NCI-H2081 treated with DMSO at 0.1 percent for 48 hours (cell line): ENCODE measurements around the gene BACH2.
"Not testable (repeated sequence)": the region's sequence is repeated elsewhere in the genome, so short reads cannot be mapped to it uniquely, and the experiment has no call there.

Source experiments
- DNase-seq: peaks from one replicate; lab custom pipeline; 2025; lab: John Stamatoyannopoulos, UW

The BACH2 gene

DNA sequence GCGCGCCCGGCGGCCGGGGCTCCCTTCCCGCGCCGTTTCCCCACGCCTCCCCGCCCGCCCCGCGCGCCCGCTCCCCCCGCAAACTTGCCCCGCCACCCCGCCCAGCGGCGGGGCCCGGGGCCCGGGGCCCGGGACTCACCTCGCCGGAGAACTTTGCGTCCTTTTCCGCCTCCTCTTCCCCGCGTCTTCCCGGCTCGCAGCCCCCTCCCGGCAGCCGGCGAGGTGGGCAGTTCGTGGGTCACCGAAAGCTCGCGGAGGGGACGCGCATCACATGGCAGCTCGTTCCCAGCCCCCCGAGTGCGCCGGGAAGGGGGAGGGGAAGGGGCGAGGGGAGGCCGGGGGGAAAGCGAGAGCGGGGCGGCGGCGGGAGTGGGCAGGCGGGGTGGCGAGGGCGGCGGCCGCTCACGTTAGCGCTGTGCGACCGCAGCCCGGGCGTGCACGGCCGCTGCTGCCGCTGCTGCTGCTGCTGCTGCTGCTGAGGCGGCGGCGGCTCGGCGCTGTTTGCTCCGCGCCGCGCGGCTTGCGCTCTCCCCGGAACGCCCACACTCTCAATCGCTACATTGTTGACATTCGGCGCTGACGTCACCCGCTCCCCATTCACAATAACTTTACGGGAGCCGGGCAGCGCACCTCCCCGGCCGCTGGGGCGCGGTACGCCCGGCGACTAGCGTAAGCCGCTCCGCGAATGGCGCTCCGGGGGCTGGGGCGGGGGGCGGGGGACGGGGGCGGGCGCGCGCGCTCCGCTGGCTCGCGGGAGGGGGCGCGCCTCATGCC, at the start of gene BACH2:
Gene BACH2, minus strand, starts transcription at position 503 of the 774 bp plus-strand sequence. CDS start 287,999 bp downstream, outside the sequence.
- peak; percentile 24 for DNase-seq

DNA sequence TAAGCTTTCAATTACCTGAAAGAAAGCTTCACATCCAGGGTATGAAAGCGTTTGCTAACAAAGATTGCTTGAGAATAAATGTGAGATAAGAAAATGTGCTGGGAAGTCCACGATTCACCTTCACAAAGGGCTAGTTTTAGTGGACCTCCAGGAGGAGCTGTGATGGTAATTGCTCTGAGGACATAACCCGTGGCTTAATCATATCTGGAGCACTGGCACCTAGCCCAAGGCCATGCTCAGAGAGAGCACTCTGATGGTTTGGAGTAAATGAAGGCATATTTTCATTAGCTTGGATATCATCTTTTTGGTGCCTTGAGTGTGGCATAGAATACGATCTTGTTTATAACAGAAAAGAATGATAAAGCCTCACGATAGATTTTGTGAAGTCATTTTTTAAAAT, 46.9 kb upstream of the BACH2 start:
- DNase-seq, result no peak

DNA sequence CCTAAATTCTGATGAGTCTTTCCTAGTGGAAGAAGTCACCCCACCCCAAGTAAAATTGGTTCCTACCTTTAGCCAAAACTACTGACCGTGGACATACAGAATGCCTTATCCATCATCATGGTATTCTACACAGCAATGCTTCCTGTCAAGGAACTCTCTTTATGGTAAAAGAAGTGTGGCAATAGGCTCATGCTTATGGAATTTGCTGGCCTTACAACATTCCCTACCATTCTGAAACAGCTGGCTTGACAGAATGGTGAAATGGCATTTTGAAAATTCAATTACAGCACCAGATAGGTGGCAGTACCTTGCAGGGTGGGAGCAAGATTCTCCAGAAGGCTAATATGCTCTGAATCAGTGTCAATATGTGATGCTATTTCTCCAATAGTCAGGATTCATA, 41.8 kb upstream of the BACH2 start:
- DNase-seq, result no peak

DNA sequence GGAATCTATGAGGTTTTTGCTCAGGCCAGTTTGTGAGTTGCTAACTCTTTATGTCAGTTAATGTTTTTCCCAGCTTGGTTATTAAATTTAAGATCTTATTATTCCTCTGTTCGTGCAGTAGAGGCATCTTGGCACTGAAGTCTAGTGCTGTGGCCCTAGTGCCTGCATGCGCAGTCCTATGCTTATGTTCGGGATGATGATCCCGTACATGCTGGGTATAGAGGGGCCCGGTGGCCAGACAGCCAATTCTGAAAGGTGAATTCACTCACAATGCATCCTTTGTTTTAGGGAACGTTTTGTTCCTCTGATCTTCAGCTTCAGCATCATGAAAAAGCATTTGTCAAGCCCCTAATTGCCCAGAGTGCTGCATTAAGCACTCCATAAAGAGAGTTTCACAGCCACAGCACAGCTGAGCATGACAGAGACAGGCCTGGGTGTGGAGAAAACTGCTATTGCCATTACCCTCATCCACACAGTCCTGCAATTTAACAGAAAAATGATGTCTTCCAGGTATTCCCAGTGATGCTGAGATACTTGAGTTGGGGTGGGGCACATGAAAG, 39.8 kb upstream of the BACH2 start:
- DNase-seq, result no peak

DNA sequence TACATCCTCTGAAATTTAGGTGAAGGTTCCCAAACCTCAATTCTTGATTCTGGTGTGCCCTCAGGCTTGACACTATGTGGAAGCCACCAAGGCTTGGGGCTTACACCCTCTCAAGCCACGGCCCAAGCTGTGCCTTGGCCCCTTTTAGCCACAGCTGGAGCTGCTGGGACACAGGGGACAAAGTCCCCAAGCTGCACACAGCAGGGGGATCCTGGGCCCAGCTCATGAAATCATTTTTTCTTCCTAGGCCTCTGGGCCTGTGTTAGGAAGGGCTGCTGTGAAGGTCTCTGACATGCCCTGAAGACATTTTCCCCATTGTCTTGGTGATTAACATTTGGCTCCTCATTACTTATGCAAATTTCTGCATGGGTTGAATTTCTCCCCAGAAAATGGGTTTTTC, 37.3 kb upstream of the BACH2 start:
- no peak for DNase-seq

GRCh38 chr6:90332978-90333543, 36.4 kb upstream of the BACH2 start:
- DNase-seq, result not testable (repeated sequence)

- no peak for DNase-seq
Observed at GRCh38 chr6:90329386-90330077, 32.9 kb upstream of the BACH2 start.

DNA sequence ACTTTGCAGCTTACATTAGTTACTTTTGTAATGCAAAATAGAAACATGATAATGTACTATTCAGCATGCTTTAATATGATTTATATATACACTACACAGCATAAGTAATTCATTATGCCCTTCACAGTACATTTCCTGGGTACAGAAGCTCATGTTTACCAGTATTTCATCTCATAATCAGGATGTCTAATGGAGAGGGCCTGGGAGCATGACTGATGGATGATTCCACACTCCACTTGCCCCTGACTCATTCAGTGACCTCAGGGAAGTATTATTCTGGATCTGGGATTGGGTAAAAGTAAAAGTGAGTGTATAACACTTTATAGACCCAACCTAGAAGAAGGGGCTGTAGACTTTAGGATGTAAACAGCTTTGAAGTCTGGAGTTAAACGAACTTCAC, 31.4 kb upstream of the BACH2 start:
- no peak for DNase-seq

DNA sequence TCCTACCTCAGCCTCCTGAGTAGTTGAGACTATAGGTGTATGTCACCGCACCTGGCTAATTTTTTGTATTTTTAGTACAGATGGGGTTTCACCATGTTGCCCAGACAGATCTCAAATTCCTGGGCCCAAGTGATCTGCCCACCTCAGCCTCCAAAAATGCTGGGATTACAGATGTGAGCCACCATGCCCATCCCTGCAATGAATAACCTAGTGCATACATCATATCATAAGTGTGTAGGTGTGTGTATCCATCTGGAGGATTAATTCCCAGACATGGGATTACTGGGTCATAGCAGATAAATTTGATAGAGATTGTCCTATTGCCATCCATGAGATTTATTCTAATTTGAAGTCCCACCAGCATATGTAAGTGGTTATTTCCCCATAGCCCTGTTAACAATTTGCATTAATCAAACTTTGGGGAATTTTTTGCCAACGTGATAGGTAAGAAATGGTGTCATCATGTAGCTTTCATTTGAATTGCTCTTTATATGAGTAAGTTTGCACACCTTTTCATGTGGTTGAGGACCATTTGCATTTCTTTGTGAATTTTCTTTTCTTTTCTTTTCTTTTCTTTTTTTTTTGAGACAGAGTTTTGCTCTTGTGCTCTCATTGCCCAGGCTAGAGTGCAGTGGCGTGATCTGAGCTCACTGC, 29.9 kb upstream of the BACH2 start:
- no peak for DNase-seq

GRCh38 chr6:90323706-90324105, 27.1 kb upstream of the BACH2 start:
- DNase-seq, result no peak

GRCh38 chr6:90322976-90323474, 26.4 kb upstream of the BACH2 start:
- no peak for DNase-seq

DNA sequence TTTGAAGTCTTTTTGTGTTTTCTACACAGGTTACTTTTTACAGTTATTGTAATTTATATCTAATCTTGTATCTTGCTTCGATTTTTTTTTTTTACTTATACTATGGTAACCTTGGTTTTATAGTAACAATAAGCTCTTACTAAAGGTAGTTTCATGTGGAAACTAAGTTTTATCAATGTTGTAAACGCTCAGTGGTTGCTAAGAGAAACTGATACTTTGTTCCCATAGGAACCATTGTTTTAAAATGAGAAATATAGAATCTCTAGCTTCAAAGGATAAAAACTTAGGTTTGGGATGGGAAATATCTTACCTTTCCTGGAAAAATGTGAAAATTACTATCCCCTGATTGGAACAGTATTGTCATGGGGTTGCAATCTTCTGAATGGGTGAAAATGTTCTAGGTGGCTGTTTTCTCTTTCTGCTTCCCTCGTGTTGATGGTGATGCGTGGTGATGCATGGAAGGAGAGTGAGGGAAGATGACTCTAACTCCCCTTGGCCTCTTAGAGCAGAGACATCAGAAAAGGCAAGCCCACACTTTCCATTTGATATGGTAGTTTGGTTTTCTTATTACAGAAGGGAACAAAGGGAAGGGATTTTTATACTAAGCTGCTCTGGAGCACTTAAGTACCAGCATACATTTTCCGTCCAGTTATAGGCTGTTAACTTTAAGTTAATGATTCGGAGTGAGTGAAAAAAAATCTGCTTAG, 23.5 kb upstream of the BACH2 start:
- no peak for DNase-seq

DNA sequence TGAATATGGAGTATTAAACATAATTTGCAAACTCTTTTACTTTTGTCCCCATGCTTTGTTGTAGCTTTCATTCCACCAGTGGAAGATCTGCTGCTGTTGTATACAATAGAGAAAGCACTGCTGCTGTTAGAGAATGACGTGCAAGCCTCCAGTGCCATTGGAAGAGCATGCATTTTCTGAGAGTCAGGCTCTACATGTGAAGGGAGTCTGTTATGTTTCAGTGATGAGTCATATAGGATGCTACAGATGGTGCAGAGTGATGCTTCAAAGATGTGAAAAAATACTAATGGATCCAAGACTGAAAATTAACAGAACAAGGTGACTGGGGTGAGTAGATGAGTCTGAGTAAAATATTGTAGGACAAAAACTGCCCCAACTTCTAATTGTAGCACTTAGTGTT, 22.4 kb upstream of the BACH2 start:
- DNase-seq, result no peak

GRCh38 chr6:90315986-90316385, 19.3 kb upstream of the BACH2 start:
- no peak for DNase-seq

DNA sequence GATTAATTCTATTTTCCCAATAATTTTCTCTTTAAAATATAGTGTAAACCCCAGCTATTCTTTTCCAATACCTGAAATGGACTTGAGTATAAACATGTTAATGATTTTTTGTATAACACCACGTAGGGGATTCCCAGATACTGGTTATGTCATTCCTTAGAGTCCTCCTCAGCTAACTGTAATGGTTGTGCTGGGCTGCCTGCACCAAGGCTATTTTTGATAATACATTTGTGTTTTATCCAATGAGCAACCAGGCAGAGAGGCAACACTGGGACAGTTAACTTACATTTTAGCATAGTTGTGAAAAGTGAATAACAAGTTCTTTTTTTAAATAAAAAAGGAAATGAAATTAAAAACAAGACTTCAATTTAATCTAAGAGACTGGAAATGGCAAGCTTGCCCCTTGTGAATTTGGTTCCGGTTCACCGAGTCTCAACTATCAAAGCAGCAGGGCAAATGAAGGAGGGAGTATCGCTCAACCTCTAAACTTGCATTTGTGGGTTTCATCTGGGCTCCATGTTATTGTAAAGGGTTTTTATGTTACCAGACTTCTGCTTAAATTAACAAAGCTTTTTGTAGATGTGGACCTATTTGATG, 18.8 kb upstream of the BACH2 start:
- no peak for DNase-seq

GRCh38 chr6:90314514-90314913, 17.9 kb upstream of the BACH2 start:
- no peak for DNase-seq

GRCh38 chr6:90311569-90311968, 14.9 kb upstream of the BACH2 start:
- no peak for DNase-seq

- no peak for DNase-seq
Observed at GRCh38 chr6:90305800-90306448, 9.3 kb upstream of the BACH2 start.

GRCh38 chr6:90304308-90304707, 7.7 kb upstream of the BACH2 start:
- no peak for DNase-seq

DNA sequence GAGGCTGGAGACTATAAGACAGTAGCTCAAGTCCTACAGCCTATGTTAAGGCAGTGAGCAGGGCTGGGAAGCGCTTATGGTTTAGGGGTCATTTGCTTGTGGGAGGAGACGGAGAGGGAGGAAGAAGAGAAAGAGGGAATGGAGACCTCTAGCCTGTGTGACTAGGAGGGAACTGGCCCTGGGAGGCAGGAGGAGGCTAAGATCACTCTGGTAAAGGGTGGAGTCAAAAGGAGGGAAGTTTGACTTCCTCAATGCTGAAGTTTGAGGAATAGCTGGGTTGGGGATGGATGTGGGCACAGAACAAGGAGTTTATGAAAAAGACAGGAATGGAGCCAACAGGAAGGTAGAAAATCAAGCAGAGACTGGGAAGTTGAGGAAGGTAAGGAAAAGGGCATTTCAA, 6.4 kb upstream of the BACH2 start:
- DNase-seq, result no peak

GRCh38 chr6:90302320-90302719, 5.7 kb upstream of the BACH2 start:
- DNase-seq, result no peak
